Transverse colon (tissue), 4 donors: Measurements from ENCODE around the gene OR2V2. TPM values are rescaled to one million over a fixed set of nuclear protein-coding genes. Genes with fewer than 3 reads are reported as not detected.

Experiments used
- DNase-seq: peaks from one replicate; pipeline ENCODE4 v3.0.0-alpha.2; 2019
- H3K27ac ChIP-seq, 4 donors: fragments of 200-600 bp; sonication (generic); 2 replicates each; pipeline ENCODE4 v1.5.1; 2016 to 2018; ENCODE audit warnings: inconsistent platforms in 4 of 4
- H3K27me3 ChIP-seq: fragments of 200-600 bp; sonication (generic); 2 replicates; pipeline ENCODE4 v1.5.1; 2017; ENCODE audit warnings: inconsistent platforms
- H3K36me3 ChIP-seq, 4 donors: fragments of 200-600 bp; sonication (generic); 2 replicates each; pipeline ENCODE4 v1.5.1; 2017 to 2019; ENCODE audit warnings: inconsistent platforms in 4 of 4
- H3K4me1 ChIP-seq, 4 donors: fragments of 200-600 bp; sonication (generic); 2 replicates each; pipeline ENCODE4 v1.5.1; 2017 to 2020; ENCODE audit warnings: inconsistent platforms in 4 of 4
- H3K4me3 ChIP-seq, 4 donors: fragments of 200-600 bp; sonication (generic); 1 replicate in 1 of 4; 2 replicates in 3 of 4; pipeline versions ENCODE4 v1.5.1 to v1.6.1; 2017 to 2019; ENCODE audit warnings: inconsistent platforms in 4 of 4
- H3K9me3 ChIP-seq, 2 donors: fragments of 200-600 bp; sonication (generic); 2 replicates each; pipeline ENCODE4 v1.5.1; 2017 to 2019; ENCODE audit warnings: inconsistent platforms in 2 of 2
- CTCF ChIP-seq, 5 experiments: fragments of 200-600 bp in 3 of 5; fragments of 450-650 bp in 2 of 5; sonication (generic) in 3 of 5; IDR thresholded peaks; 1 replicate in 2 of 5; 2 replicates in 3 of 5; pipeline ENCODE4 v1.5.1; 2016 to 2017; ENCODE audit warnings: antibody characterized with exemption in 5 of 5, inconsistent platforms in 3 of 5, mild to moderate bottlenecking in 2 of 5, moderate library complexity in 1 of 5
- EP300 ChIP-seq: sonication (generic); formaldehyde crosslinking; IDR thresholded peaks from one replicate; pipeline ENCODE4 v1.6.1; 2017; ENCODE audit warnings: antibody characterized with exemption, low read depth
- POLR2A ChIP-seq: fragments of 450-650 bp; IDR thresholded peaks from one replicate; pipeline ENCODE4 v1.6.1; 2016; ENCODE audit warnings: antibody characterized with exemption, mild to moderate bottlenecking, moderate library complexity
- POLR2AphosphoS5 ChIP-seq, 3 donors: sonication (generic); formaldehyde crosslinking; IDR thresholded peaks; one replicate each; pipeline ENCODE4 v1.6.1; 2016; ENCODE audit warnings: antibody characterized with exemption in 3 of 3
- WGBS, 2 donors: methylation state at CpG; one replicate each; pipeline ENCODE4 v1.1.5; 2018; ENCODE audit warnings: low coverage in 1 of 2; 5-methylcytosine and 5-hydroxymethylcytosine counted together
- in situ Hi-C, 4 donors: fragments of 200-750 bp; cut with MboI; loops; one replicate each; pipeline versions ENCODE4 v1.15.0 to v1.15.1; 2017; ENCODE audit warnings: low sequenced_read_pairs in 3 of 4, low pct_ligation_motif_present in 1 of 4, low pct_unique_long_range_greater_than_20kb in 1 of 4
- intact Hi-C: fragments of 100-400 bp; cut with DNase I; formaldehyde crosslinking; loops from one replicate; pipeline ENCODE4 v1.15.1; 2023; ENCODE audit warnings: low total_unique reads
- total RNA-seq, 4 donors: library from RNA; depleted of rRNA; stranded (reverse); fragments of >200 nt; gene quantifications; one replicate each; pipeline ENCODE4 v1.1.0, GENCODE V29; 2016

The OR2V2 gene
- total RNA-seq, 4 donors from 2014 or later = not detected

GRCh38 chr5:181151146-181151545 lies 3.8 kb downstream of the OR2V2 start:
- no peak for TF ChIP-seq POLR2A
- no peak for TF ChIP-seq EP300
- TF ChIP-seq CTCF (IDR thresholded peaks at IDR 0.05) = no peak
- TF ChIP-seq POLR2AphosphoS5 (IDR thresholded peaks at IDR 0.05) = no peak
- Histone ChIP-seq H3K27me3 (peaks cover 31% of the 10 kb centered on the region), H3K4me3 (no peak overlapping the region), H3K4me1 (no peaks in the 10 kb centered on the region), H3K36me3 (no peaks in the 10 kb centered on the region), H3K9me3 (no peaks in the 10 kb centered on the region), H3K27ac (no peak overlapping the region)
- no peak for DNase-seq
- intact Hi-C loops = no loop called here
- in situ Hi-C loops = no loop called here
- 26 to 30% methylated on average over 3 to 9 of the region's 9 CpGs for WGBS, 2 donors

DNA sequence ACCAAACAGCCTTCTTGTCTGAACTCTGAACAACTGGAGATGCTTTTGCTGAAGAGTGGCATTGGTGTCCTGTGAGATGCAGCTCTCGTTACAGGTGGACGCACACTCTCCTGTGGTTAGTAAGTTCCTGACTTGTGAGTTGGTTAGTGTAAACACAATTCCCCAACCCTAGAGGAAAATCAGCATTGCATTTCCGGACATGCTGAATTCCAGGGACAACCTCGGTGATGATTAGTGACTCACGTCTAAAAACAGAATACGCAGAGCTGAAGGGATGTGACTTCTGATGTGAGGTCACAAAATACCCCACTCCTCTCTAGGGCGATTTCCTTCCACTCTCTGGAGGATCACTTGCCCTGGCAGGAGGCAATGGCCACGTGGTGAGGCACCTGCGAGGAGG lies 5.0 kb downstream of the OR2V2 start:
- Histone ChIP-seq H3K36me3 (no peaks in the 10 kb centered on the region), H3K4me3 (no peak overlapping the region), H3K27me3 (peaks cover 36% of the 10 kb centered on the region), H3K4me1 (no peaks in the 10 kb centered on the region), H3K27ac (no peak overlapping the region), H3K9me3 (no peaks in the 10 kb centered on the region)
- WGBS, 2 donors = 72 to 90% methylated on average over 2 to 9 of the region's 9 CpGs
- TF ChIP-seq CTCF (IDR thresholded peaks at IDR 0.05) = no peak
- TF ChIP-seq POLR2A = no peak
- TF ChIP-seq EP300 = no peak
- no peak for TF ChIP-seq POLR2AphosphoS5 (IDR thresholded peaks at IDR 0.05)
- in situ Hi-C loops = no loop called here
- intact Hi-C loops = no loop called here
- DNase-seq = no peak

DNA sequence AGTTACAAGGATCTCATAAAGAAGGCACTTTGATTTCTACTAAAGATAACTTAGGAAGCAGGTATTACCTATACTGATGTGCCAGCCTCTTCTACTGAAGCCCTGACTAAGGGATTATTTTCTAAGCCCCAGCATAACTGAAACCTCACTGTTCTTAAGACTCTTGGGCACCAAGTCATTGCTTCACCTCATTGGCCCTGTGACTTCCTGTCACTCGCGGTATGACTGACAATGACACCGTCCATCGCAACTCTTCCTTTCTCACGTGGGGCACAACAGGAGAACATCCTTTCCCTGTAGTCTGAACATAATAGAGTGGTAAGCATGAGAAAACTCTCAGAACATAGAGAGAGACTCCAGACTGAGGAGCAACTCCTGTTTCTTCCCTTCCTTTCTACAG lies 6.4 kb downstream of the OR2V2 start:
- intact Hi-C loops (no loop called here), in situ Hi-C loops (no loop called here)
- WGBS, 2 donors = 57 to 67% methylated on average over 5 of the region's 5 CpGs

DNA sequence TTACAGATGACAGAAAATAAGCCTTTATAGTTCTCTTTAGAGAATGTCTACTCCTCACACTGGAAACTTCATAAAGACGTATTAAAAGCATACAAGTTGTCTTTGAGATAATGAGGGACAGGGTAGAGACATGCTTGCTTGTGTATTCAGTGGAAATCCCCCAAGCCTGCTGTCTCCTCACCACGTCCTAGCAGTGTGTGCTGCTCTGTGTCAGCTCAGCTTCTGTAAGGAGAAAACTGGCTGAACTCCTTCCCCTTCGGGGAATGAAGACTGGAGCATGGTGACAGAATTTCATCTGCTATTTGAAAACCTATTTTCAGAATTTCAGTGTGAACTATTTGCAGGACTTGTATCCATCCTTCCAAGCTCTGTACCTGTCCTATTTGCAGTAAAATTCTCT lies 9.4 kb downstream of the OR2V2 start:
- no peak for DNase-seq
- intact Hi-C loops = no loop called here
- no peak overlapping the region for H3K4me3 ChIP-seq
- H3K9me3 ChIP-seq = no peaks in the 10 kb centered on the region
- H3K27ac ChIP-seq = no peak overlapping the region
- in situ Hi-C loops = no loop called here
- peaks cover 0 to 3% (median 0%) of the 10 kb centered on the region in 4 donors for H3K4me1 ChIP-seq
- 31 to 56% methylated on average over 2 to 3 of the region's 3 CpGs for WGBS, 2 donors
- H3K27me3 ChIP-seq = peaks cover 5% of the 10 kb centered on the region
- H3K36me3 ChIP-seq = no peaks in the 10 kb centered on the region
- no peak for TF ChIP-seq POLR2A
- TF ChIP-seq EP300 = no peak
- TF ChIP-seq POLR2AphosphoS5 (IDR thresholded peaks at IDR 0.05) = no peak
- TF ChIP-seq CTCF (IDR thresholded peaks at IDR 0.05) = no peak

More for the DNA sequence above, 6.4 kb downstream of the OR2V2 start:
- Histone ChIP-seq H3K4me3 (no peak overlapping the region), H3K27ac (no peak overlapping the region), H3K27me3 (peaks cover 26% of the 10 kb centered on the region), H3K4me1 (no peaks in the 10 kb centered on the region), H3K36me3 (no peaks in the 10 kb centered on the region), H3K9me3 (no peaks in the 10 kb centered on the region)
- DNase-seq = no peak
- TF ChIP-seq POLR2AphosphoS5 (IDR thresholded peaks at IDR 0.05) (no peak), EP300 (no peak), POLR2A (no peak), CTCF (IDR thresholded peaks at IDR 0.05) (no peak)
